Stomach (tissue), 9 donors: Measurements from ENCODE around the gene BRI3BP. TPM values are rescaled to one million over a fixed set of nuclear protein-coding genes. Genes with fewer than 3 reads are reported as not detected.

Experiments
- DNase-seq, 2 donors: peaks; one replicate each; pipeline versions ENCODE4 v3.0.0 to v3.0.0-alpha.2; 2013 to 2019
- H3K27ac ChIP-seq, 5 donors: fragments of 200-600 bp in 4 of 5; sonication (generic) in 4 of 5; one replicate each; pipeline ENCODE4 v1.5.1; 2013 to 2019; ENCODE audit warnings: mild to moderate bottlenecking in 1 of 5, moderate library complexity in 1 of 5
- H3K27me3 ChIP-seq, 3 donors: fragments of 200-600 bp; sonication (generic); one replicate each; pipeline ENCODE4 v1.5.1; 2017 to 2019; ENCODE audit warnings: mixed run types in 1 of 3
- H3K36me3 ChIP-seq, 4 donors: fragments of 200-600 bp; sonication (generic); 1 replicate in 3 of 4; 2 replicates in 1 of 4; pipeline ENCODE4 v1.5.1; 2016 to 2019
- H3K4me1 ChIP-seq, 4 donors: fragments of 200-600 bp; sonication (generic); one replicate each; pipeline ENCODE4 v1.5.1; 2016 to 2019
- H3K4me3 ChIP-seq, 4 donors: fragments of 200-600 bp; sonication (generic) in 3 of 4; one replicate each; pipeline ENCODE4 v1.5.1; 2016 to 2019; ENCODE audit warnings: mild to moderate bottlenecking in 1 of 4
- H3K9me3 ChIP-seq, 4 donors: fragments of 200-600 bp; sonication (generic); one replicate each; pipeline ENCODE4 v1.5.1; 2016 to 2019
- EP300 ChIP-seq: sonication (generic); formaldehyde crosslinking; IDR thresholded peaks from one replicate; pipeline ENCODE4 v1.6.1; 2017; ENCODE audit warnings: antibody characterized with exemption
- POLR2A ChIP-seq, 4 donors: fragments of 450-650 bp; IDR thresholded peaks; one replicate each; pipeline ENCODE4 v1.6.1; 2016; ENCODE audit warnings: antibody characterized with exemption in 4 of 4, control low read depth in 2 of 4, mild to moderate bottlenecking in 1 of 4, moderate library complexity in 1 of 4
- POLR2AphosphoS5 ChIP-seq, 3 donors: sonication (generic); formaldehyde crosslinking; IDR thresholded peaks; one replicate each; pipeline ENCODE4 v1.6.1; 2016; ENCODE audit warnings: antibody characterized with exemption in 3 of 3
- WGBS, 5 donors: extraction: QIAGEN DNeasy Blood & Tissue Kit in 3 of 5; methylation state at CpG; one replicate each; pipeline versions ENCODE4 v1.1.5 to v1.1.7; 2013 to 2018; 5-methylcytosine and 5-hydroxymethylcytosine counted together
- intact Hi-C: fragments of 100-400 bp; cut with DNase I; formaldehyde crosslinking; loops from one replicate; pipeline ENCODE4 v1.15.1; 2023; ENCODE audit warnings: low total_unique reads
- polyA plus RNA-seq, 3 donors: library from polyadenylated mRNA; stranded (reverse); fragments of 200-250 nt; gene quantifications; one replicate each; pipeline ENCODE4 v1.2.3, GENCODE V29; 2013
- total RNA-seq, 5 donors: library from RNA; depleted of rRNA; stranded (reverse); fragments of >200 nt; gene quantifications; one replicate each; pipeline versions ENCODE4 v1.1.0 to v1.2.3, GENCODE V29; 2014 to 2016
- TF ChIP-seq, protein P1 (sequence below), 7 experiments: fragments of 450-650 bp in 4 of 7; fragments of 200-600 bp in 3 of 7; sonication (generic) in 3 of 7; IDR thresholded peaks; one replicate each; pipeline ENCODE4 v1.5.1; 2016 to 2019; ENCODE audit warnings: antibody characterized with exemption in 7 of 7, control low read depth in 2 of 7, mild to moderate bottlenecking in 1 of 7
- donor health status: healthy with polysubstance abuse.
- donor health status: Bipolar disorder and iron deficiency.
- donor health status: healthy.

BRI3BP gene
- total and polyA plus RNA-seq, 8 donors = 1.2 to 24.3 (median 4.1) TPM

GRCh38 chr12:125023065-125023464, 29.6 kb downstream of the BRI3BP start:
- Histone ChIP-seq H3K36me3 (peaks cover 0 to 27% (median 23%) of the 10 kb centered on the region in 4 donors), H3K9me3 (peaks cover 0 to 6% (median 0%) of the 10 kb centered on the region in 4 donors), H3K4me1 (no peaks in the 10 kb centered on the region), H3K27ac (no peak overlapping the region), H3K27me3 (no peaks in the 10 kb centered on the region), H3K4me3 (no peak overlapping the region)
- TF ChIP-seq EP300 (no peak), POLR2A (IDR thresholded peaks at IDR 0.05) (no peak), POLR2AphosphoS5 (IDR thresholded peaks at IDR 0.05) (no peak)
- WGBS, 5 donors = 95 to 99% (median 98%) methylated on average over 2 of the region's 2 CpGs
- intact Hi-C loops = no loop called here
- DNase-seq = no peak

DNA sequence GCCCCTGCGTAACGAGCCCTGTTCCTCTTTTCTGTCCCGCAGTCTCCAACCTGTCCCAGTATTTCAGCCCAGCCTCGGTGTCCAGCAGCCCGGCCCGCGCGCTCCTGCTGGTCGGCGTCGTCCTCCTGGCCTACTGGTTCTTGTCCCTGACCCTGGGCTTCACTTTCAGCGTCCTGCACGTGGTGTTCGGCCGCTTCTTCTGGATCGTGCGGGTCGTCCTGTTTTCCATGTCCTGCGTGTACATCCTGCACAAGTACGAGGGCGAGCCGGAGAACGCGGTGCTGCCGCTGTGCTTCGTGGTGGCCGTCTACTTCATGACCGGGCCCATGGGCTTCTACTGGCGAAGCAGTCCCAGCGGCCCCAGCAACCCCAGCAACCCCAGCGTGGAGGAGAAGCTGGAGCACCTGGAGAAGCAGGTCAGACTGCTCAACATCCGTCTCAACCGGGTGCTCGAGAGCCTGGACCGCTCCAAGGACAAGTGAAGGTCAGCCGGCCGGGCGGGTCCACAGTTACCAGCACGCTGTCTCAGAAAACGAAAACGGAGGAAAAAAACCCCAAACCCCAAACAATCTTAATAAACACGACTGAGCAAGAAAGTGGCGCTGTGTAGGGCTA, 31.6 kb downstream of the BRI3BP start:
- Histone ChIP-seq H3K9me3 (peaks cover 0 to 6% (median 0%) of the 10 kb centered on the region in 4 donors), H3K27me3 (no peaks in the 10 kb centered on the region), H3K4me3 (no peak overlapping the region), H3K36me3 (peaks cover 0 to 25% (median 19%) of the 10 kb centered on the region in 4 donors), H3K4me1 (no peaks in the 10 kb centered on the region), H3K27ac (no peak overlapping the region)
- TF ChIP-seq POLR2AphosphoS5 (IDR thresholded peaks at IDR 0.05) = no peak
- no peak for TF ChIP-seq POLR2A (IDR thresholded peaks at IDR 0.05)
- TF ChIP-seq EP300 = no peak
- TF ChIP-seq, protein P1, sequence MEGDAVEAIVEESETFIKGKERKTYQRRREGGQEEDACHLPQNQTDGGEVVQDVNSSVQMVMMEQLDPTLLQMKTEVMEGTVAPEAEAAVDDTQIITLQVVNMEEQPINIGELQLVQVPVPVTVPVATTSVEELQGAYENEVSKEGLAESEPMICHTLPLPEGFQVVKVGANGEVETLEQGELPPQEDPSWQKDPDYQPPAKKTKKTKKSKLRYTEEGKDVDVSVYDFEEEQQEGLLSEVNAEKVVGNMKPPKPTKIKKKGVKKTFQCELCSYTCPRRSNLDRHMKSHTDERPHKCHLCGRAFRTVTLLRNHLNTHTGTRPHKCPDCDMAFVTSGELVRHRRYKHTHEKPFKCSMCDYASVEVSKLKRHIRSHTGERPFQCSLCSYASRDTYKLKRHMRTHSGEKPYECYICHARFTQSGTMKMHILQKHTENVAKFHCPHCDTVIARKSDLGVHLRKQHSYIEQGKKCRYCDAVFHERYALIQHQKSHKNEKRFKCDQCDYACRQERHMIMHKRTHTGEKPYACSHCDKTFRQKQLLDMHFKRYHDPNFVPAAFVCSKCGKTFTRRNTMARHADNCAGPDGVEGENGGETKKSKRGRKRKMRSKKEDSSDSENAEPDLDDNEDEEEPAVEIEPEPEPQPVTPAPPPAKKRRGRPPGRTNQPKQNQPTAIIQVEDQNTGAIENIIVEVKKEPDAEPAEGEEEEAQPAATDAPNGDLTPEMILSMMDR (IDR thresholded peaks at IDR 0.05) = no peak
- DNase-seq = no peak
- intact Hi-C loops = no loop called here
- WGBS, 5 donors = 93 to 96% (median 94%) methylated on average over 43 of the region's 43 CpGs

DNA sequence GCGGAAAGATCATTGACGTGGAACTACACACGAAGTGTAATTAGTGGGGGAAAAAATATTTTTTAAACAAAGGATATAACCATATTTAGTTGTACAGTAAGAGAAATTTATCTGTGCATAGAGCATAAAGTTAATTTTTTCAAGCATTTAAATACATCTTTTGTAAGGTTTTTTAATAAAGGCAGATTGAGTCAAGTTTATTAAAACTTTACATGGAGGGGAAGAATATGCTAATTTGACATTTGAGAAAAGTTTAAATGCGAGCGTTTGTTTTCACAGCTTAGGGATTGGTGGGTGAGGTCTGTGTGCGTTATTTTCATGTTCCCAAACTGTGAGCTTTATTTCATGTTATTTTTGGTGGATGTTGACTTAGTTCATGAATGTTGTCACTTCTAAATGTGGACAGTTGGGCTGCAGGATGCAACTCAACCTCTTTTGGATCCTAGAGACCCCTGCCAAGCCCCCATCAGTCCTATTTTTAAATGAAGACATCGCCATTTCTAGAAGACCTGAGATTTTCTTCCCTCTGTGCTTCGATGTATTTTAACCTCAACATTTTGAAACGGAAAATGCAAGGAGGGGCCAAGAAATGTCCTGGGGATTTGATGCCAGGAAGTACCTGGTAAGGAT, 32.3 kb downstream of the BRI3BP start:
- no peak overlapping the region for H3K27ac ChIP-seq
- H3K4me1 ChIP-seq = no peaks in the 10 kb centered on the region
- peaks cover 0 to 6% (median 0%) of the 10 kb centered on the region in 4 donors for H3K9me3 ChIP-seq
- TF ChIP-seq POLR2AphosphoS5 (IDR thresholded peaks at IDR 0.05) (no peak), POLR2A (IDR thresholded peaks at IDR 0.05) (no peak), EP300 (no peak)
- TF ChIP-seq, protein P1 (IDR thresholded peaks at IDR 0.05) = no peak
- no peak overlapping the region for H3K4me3 ChIP-seq
- intact Hi-C loops = no loop called here
- H3K27me3 ChIP-seq = no peaks in the 10 kb centered on the region
- 83 to 94% (median 91%) methylated on average over 9 of the region's 9 CpGs for WGBS, 5 donors
- no peak for DNase-seq
- peaks cover 0 to 25% (median 19%) of the 10 kb centered on the region in 4 donors for H3K36me3 ChIP-seq

DNA sequence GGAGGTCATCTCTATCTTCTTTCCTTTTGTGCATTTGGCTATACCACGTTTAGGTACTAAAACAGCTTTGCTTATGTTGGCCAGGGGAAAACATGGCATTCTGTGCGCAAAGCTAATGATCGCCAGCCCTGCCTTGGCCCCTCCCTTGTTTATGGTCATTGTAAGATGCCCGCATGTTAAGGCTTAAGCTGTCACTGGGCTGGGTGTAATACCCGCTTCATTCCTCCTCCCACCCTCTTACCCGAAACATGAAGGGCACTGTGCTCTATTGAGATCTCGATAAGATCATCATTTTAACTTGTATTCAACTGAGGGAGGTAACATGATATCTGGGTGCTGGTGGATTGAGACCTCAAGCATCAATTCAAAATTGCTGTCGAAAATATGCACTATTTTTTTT, 34.7 kb downstream of the BRI3BP start:
- DNase-seq = no peak
- H3K36me3 ChIP-seq = peaks cover 0 to 23% (median 16%) of the 10 kb centered on the region in 4 donors
- H3K4me1 ChIP-seq = no peaks in the 10 kb centered on the region
- no peak for TF ChIP-seq POLR2AphosphoS5 (IDR thresholded peaks at IDR 0.05)
- TF ChIP-seq POLR2A (IDR thresholded peaks at IDR 0.05) = no peak
- TF ChIP-seq EP300 = no peak
- TF ChIP-seq, protein P1 (IDR thresholded peaks at IDR 0.05) = no peak
- WGBS, 5 donors = 93 to 96% (median 96%) methylated on average over 8 of the region's 8 CpGs
- H3K27ac ChIP-seq = no peak overlapping the region
- no peak overlapping the region for H3K4me3 ChIP-seq
- H3K9me3 ChIP-seq = peaks cover 0 to 4% (median 0%) of the 10 kb centered on the region in 4 donors
- no peaks in the 10 kb centered on the region for H3K27me3 ChIP-seq
- intact Hi-C loops = no loop called here
